DMS79 treated with DMSO at 0.1 percent for 48 hours (cell line): ENCODE data around the gene OR51E1.

ENCODE experiments used
- DNase-seq: peaks from one replicate; lab custom pipeline; 2025; lab: John Stamatoyannopoulos, UW

OR51E1 gene, protein sequence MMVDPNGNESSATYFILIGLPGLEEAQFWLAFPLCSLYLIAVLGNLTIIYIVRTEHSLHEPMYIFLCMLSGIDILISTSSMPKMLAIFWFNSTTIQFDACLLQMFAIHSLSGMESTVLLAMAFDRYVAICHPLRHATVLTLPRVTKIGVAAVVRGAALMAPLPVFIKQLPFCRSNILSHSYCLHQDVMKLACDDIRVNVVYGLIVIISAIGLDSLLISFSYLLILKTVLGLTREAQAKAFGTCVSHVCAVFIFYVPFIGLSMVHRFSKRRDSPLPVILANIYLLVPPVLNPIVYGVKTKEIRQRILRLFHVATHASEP

DNA sequence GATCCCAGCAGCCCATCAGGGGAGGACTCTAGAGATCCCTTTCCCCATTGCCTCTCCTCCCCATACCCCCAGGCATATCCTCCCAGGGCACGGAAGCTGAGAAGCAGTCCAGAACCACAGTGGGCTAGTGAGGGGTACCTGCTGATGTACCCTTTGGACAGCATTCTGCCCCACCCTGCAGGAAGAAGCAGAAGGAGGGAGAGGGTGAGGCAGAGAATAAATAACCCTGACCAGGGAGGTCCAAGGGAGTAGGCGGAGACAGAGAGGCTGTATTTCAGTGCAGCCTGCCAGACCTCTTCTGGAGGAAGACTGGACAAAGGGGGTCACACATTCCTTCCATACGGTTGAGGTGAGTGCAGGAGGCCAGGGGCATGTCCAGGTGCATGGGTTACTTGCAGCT lies at the start of gene OR51E1:
TSS of gene OR51E1 (plus strand) at position 301 of the 400 bp plus-strand sequence. CDS start 8,545 bp downstream, outside the sequence.
- no peak for DNase-seq

GRCh38 chr11:4605057-4605456 lies 38.7 kb upstream of the OR51E1 start:
- DNase-seq, result no peak

- peak; percentile 49 for DNase-seq
These were observed 37.4 kb upstream of the OR51E1 start for GRCh38 chr11:4606231-4607015.

DNA sequence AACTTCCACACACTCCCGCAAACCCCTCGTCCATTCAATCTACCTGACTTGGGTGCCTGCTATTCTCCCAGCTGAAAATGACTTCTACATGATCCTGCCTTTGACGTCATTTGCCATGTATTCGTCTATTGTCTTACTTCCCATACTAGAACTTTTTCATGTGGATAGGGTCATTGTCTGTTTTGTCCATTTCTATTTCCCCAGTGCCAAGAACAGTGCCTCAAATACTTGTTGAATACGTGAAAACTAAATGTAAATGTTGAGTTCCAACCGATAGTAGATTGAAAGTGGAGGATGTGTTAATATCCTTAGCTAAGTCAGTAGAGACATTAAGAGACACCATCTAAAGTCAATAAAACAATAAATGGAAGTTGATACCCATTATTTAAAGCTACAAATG lies 36.7 kb upstream of the OR51E1 start:
- no peak for DNase-seq

- no peak for DNase-seq
These were observed 35.8 kb upstream of the OR51E1 start, which contains the start of gene TRIM68 for GRCh38 chr11:4607781-4608666. TSS of gene TRIM68 (minus strand) at chr11:4608231. CDS start at chr11:4605504, 2,727 bp downstream.

GRCh38 chr11:4610258-4610935 lies 33.4 kb upstream of the OR51E1 start:
- no peak for DNase-seq

- no peak for DNase-seq
These were observed 31.8 kb upstream of the OR51E1 start for GRCh38 chr11:4611986-4612385.

DNA sequence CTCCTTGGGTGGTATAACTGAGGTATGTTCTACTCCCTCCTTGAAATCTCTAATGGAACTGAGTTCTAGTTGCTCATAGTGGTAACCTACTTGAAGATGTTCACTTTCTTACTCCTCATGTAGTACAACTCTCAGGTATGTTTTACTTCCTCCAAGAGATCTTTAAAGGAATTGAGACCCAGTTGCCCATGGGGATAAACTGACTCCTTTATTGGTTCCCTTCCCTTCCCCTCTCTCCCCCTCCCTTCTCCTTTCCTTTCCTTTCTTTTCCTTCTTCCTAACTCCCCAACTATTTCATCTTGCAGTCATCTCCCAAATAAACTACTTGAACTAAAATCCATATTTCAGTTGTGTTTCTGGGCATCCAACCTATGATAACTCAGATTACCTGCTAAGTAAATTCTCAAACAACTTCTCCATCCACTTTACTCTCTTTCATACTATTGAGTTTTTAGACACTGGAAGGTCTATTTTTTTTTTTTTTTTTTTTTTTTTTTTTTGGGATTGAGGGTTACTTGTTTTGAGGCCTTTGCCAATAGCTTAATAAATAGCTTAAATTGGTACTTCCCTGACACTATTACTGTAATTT lies 27.8 kb upstream of the OR51E1 start:
- no peak for DNase-seq

- no peak for DNase-seq
These were observed 24.3 kb upstream of the OR51E1 start for GRCh38 chr11:4619514-4619913.

DNA sequence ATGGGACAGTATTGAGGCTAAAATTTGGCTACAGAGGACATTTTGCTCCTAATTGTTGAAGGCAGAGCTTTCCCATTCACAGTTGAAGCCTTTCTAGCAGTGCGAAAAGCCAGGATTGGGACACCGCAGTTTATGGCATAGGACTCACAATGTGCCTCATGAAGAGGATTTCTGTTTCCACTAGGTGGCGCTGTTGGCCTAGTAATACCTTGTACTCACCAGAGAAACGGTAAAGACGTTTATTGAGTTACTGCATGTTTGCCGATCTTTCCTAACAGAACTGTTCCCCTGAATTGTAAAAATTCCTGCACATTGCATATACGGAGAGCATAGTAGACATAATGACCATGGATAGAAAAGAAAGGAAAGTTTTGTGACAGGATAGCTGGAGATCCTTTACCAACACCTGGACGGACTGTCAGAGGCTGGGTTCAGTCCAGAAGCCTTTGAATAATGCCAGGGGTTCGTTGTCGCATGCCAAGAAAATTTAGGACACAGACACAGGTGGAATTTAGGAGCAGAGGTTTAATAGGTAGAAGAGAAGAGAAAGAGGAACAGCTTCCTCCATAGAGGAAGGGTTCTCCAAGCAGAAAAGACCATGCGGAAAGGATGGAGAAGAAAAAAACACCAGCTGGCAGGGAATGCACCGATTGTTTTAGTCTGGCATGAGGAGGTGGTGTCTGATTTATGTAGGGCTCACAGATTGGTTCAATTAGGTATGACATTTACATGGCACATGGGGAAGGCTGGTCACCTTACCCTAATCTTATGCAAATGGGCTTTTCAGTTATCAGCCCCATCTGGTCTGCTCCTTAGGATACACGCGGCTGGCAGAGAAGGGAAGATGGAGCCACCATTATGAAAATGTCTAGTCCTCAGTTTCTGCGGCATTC lies 17.3 kb upstream of the OR51E1 start:
- peak; percentile 87 for DNase-seq

GRCh38 chr11:4636136-4636535 lies 7.6 kb upstream of the OR51E1 start:
- no peak for DNase-seq

- DNase-seq, result peak; percentile 57
These were observed 6.7 kb upstream of the OR51E1 start, which contains the start of gene OR51D1 for GRCh38 chr11:4636962-4637661. TSS of gene OR51D1 (plus strand) at chr11:4637477. CDS start at chr11:4639791, 2,314 bp downstream.

DNA sequence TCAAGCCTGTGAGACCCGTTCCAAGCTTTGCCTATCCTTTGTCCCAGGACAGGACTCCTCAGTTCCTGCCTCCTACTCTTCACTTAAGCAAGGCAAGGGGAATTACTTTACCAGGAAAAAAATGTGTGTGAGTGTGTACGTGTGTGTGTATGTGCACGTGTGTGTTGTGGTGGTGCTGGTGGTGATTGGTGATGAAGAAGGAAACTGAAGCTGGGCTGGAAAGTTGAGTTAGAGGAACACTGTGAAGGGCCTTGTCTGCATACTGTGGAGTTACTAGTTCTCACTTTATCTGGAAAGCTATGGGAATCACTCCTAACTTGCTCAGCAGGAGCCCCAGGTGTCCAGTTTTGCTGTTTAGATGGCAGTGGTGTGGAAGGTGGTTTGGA lies 6.1 kb upstream of the OR51E1 start:
- DNase-seq, result no peak

- no peak for DNase-seq
These were observed 3.9 kb upstream of the OR51E1 start for GRCh38 chr11:4639931-4640330.

- no peak for DNase-seq
These were observed 2.3 kb upstream of the OR51E1 start for GRCh38 chr11:4641501-4641900.

- DNase-seq, result no peak
These were observed 1.7 kb upstream of the OR51E1 start for GRCh38 chr11:4642043-4642442.

DNA sequence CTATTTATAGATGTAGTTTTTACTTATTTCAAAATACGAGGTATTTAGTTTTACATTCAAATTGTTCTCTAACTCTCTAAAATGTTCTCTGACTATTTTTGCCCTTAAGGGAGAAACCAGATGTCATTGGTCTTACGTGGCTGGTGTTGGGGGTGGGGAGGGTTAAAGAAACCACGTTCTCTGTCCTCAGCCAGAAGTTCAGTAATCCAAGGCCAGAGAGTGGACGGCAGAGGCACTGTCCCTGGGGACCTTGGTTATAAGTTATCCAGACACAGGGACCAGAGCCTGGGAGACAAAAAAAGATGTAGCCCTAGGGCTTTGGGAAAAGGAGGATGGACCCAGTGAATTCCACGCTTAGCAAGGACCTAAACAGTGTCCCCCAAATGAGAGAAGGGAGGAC lies 706 bp upstream of the OR51E1 start:
- DNase-seq, result no peak

DNA sequence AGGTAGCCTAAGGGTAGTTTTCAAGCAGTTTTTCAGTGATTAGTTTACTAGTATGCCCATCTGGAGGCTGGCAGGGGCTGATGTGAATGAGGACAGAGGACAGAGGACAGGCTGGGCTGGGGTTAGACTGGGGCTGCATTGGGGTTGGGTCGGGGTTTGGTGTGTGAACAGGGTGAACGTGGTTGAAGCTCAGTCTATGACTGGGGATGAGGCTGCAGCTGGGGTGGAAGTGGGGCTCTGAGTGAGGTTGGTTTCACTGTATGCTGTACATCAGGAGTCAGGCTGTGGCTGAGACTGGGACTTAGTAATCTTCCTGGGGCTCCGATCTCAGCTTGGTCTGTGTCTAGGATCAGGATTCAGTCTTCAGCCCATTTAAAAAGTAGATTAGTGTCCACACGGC lies 451 bp downstream of the OR51E1 start:
- DNase-seq, result no peak

- DNase-seq, result no peak
These were observed 2.2 kb downstream of the OR51E1 start for GRCh38 chr11:4645974-4646373.

GRCh38 chr11:4647766-4648165 lies 4.0 kb downstream of the OR51E1 start:
- DNase-seq, result no peak
